SK-N-SH (cell line): Measurements from ENCODE around the gene SKOR2. TPM values are rescaled to one million over a fixed set of nuclear protein-coding genes. Genes with fewer than 3 reads are reported as not detected.

ENCODE experiments used
- CTCF ChIA-PET: fragments of 300-600, 350-600 bp; formaldehyde crosslinking; extraction: SDS; loops from one replicate; lab custom pipeline; 2021; lab: Yijun Ruan, JAX
- POLR2A ChIA-PET: fragments of 350-600 bp; sonication (Branson Sonifier 250); formaldehyde crosslinking; extraction: SDS; loops from one replicate; lab custom pipeline; 2020; ENCODE audit warnings: antibody characterized with exemption, inconsistent platforms; lab: Yijun Ruan, JAX
- DNase-seq: peaks from one replicate; pipeline ENCODE4 v3.0.0; 2012
- H2AFZ ChIP-seq: fragments of 200-600 bp; sonication (generic); 2 replicates; pipeline ENCODE4 v1.8.1; 2016; ENCODE audit warnings: antibody characterized with exemption, mild to moderate bottlenecking, low read depth
- H3F3A ChIP-seq: fragments of 200-600 bp; sonication (generic); replicated peaks from 2 replicates; pipeline ENCODE3; 2016; ENCODE audit warnings: antibody characterized with exemption, mild to moderate bottlenecking; ENCODE audit not compliant: insufficient read depth
- H3K27ac ChIP-seq, 2 experiments: fragments of 200-500 bp in 1 of 2; fragments of 200-600 bp in 1 of 2; sonication (Bioruptor generic) in 1 of 2; sonication (generic), shearing (Covaris generic) in 1 of 2; 2 replicates each; pipeline versions ENCODE4 v1.5.1 to v1.6.1; 2014 to 2016; ENCODE audit warnings: low read depth in 2 of 2, inconsistent platforms in 1 of 2, low read length in 1 of 2, mild to moderate bottlenecking in 1 of 2, mixed read lengths in 1 of 2
- H3K27me3 ChIP-seq: fragments of 200-600 bp; sonication (generic), shearing (Covaris generic); 2 replicates; pipeline ENCODE4 v1.6.1; 2016; ENCODE audit warnings: mixed run types; ENCODE audit not compliant: insufficient read depth
- H3K36me3 ChIP-seq, 2 experiments: fragments of 200-500 bp in 1 of 2; fragments of 200-600 bp in 1 of 2; sonication (Bioruptor generic) in 1 of 2; sonication (generic) in 1 of 2; replicated peaks in 1 of 2; 2 replicates each; pipeline versions ENCODE3 to v1.5.1; 2014 to 2016; ENCODE audit warnings: low read length in 1 of 2, mild to moderate bottlenecking in 1 of 2; ENCODE audit not compliant: insufficient read depth in 2 of 2, control insufficient read depth in 1 of 2
- H3K4me1 ChIP-seq, 2 experiments: fragments of 200-500 bp in 1 of 2; fragments of 200-600 bp in 1 of 2; sonication (Bioruptor generic) in 1 of 2; sonication (generic), shearing (Covaris generic) in 1 of 2; 2 replicates each; pipeline versions ENCODE4 v1.5.1 to v1.6.1; 2014 to 2016; ENCODE audit warnings: low read depth in 1 of 2, low read length in 1 of 2, mixed run types in 1 of 2; ENCODE audit not compliant: insufficient read depth in 2 of 2, control insufficient read depth in 1 of 2
- H3K4me2 ChIP-seq: fragments of 200-600 bp; sonication (generic), shearing (Covaris generic); 2 replicates; pipeline ENCODE4 v1.6.1; 2017; ENCODE audit warnings: mixed run types
- H3K4me3 ChIP-seq, 2 experiments: fragments of 200-500 bp in 1 of 2; fragments of 200-600 bp in 1 of 2; sonication (Bioruptor generic) in 1 of 2; sonication (generic), shearing (Covaris generic) in 1 of 2; 2 replicates each; pipeline versions ENCODE4 v1.5.1 to v1.8.1; 2014 to 2016; ENCODE audit warnings: low read depth in 2 of 2, inconsistent platforms in 1 of 2, low read length in 1 of 2, mild to moderate bottlenecking in 1 of 2, mixed read lengths in 1 of 2, moderate library complexity in 1 of 2
- H3K79me2 ChIP-seq: fragments of 200-600 bp; sonication (generic); 2 replicates; pipeline ENCODE4 v1.8.1; 2017; ENCODE audit warnings: mild to moderate bottlenecking; ENCODE audit not compliant: insufficient read depth
- H3K9ac ChIP-seq: fragments of 200-600 bp; sonication (generic); 2 replicates; pipeline ENCODE4 v1.6.1; 2017; ENCODE audit warnings: mixed run types
- H3K9me2 ChIP-seq: fragments of 200-600 bp; sonication (generic); 2 replicates; pipeline ENCODE4 v1.6.1; 2017; ENCODE audit warnings: mixed run types
- H3K9me3 ChIP-seq: fragments of 200-600 bp; sonication (generic); 2 replicates; pipeline ENCODE4 v1.6.1; 2017; ENCODE audit warnings: mixed run types, mild to moderate bottlenecking, moderate library complexity
- H4K20me1 ChIP-seq: fragments of 200-600 bp; sonication (generic); 2 replicates; pipeline ENCODE4 v1.6.1; 2017; ENCODE audit warnings: mild to moderate bottlenecking, mixed run types; ENCODE audit not compliant: insufficient read depth
- ELF1 ChIP-seq: IDR thresholded peaks from 2 replicates; pipeline ENCODE4 v1.4.0; 2012
- EP300 ChIP-seq, 2 experiments: IDR thresholded peaks; 2 replicates each; pipeline versions ENCODE4 v1.4.0 to v1.6.1; 2012; ENCODE audit warnings: borderline replicate concordance in 1 of 2, low read depth in 1 of 2, low read length in 1 of 2
- EZH2phosphoT487 ChIP-seq: fragments of 200-600 bp; sonication (generic); IDR thresholded peaks from 2 replicates; pipeline ENCODE4 v1.6.1; 2017; ENCODE audit warnings: low read depth, mixed run types, mild to moderate bottlenecking, antibody characterized with exemption, moderate library complexity, borderline replicate concordance
- FOSL2 ChIP-seq: IDR thresholded peaks from 2 replicates; pipeline ENCODE4 v1.4.0; 2012; ENCODE audit warnings: low read depth, mild to moderate bottlenecking, moderate library complexity, borderline replicate concordance
- FOXJ3 ChIP-seq: sonication (generic); formaldehyde crosslinking; IDR thresholded peaks from 2 replicates; pipeline ENCODE4 v1.5.1; 2020; ENCODE audit warnings: mild to moderate bottlenecking, missing genetic modification reagents
- IRF3 ChIP-seq: fragments of 150-350 bp; IDR thresholded peaks from 2 replicates; pipeline ENCODE4 v1.6.1; 2016; ENCODE audit warnings: mild to moderate bottlenecking, low read depth, low read length
- JUND ChIP-seq: IDR thresholded peaks from 2 replicates; pipeline ENCODE4 v1.4.0; 2012
- MEF2A ChIP-seq: IDR thresholded peaks from 2 replicates; pipeline ENCODE4 v1.4.0; 2012; ENCODE audit warnings: low read depth, borderline replicate concordance
- NFIC ChIP-seq: IDR thresholded peaks from 2 replicates; pipeline ENCODE4 v1.4.0; 2012; ENCODE audit warnings: borderline replicate concordance
- NRF1 ChIP-seq: IDR thresholded peaks from 2 replicates; pipeline ENCODE4 v1.6.1; 2012; ENCODE audit warnings: low read depth, mild to moderate bottlenecking, low read length
- RAD21 ChIP-seq: IDR thresholded peaks from 2 replicates; pipeline ENCODE4 v1.6.1; 2012; ENCODE audit warnings: mild to moderate bottlenecking, low read length
- RCOR1 ChIP-seq: fragments of 150-350 bp; IDR thresholded peaks from 2 replicates; pipeline ENCODE4 v1.6.1; 2017; ENCODE audit warnings: antibody characterized with exemption, low read length
- RFX5 ChIP-seq: IDR thresholded peaks from 2 replicates; pipeline ENCODE4 v1.6.1; 2012; ENCODE audit warnings: mild to moderate bottlenecking, improper control_type of control experiment, low read length
- SIN3A ChIP-seq: IDR thresholded peaks from 2 replicates; pipeline ENCODE4 v1.6.1; 2012; ENCODE audit warnings: low read depth, mild to moderate bottlenecking, low read length, moderate library complexity, borderline replicate concordance
- SMC3 ChIP-seq: IDR thresholded peaks from 2 replicates; pipeline ENCODE4 v1.6.1; 2012; ENCODE audit warnings: low read depth, low read length, improper control_type of control experiment
- TAF1 ChIP-seq: IDR thresholded peaks from 2 replicates; pipeline ENCODE4 v1.6.1; 2012; ENCODE audit warnings: low read depth, mild to moderate bottlenecking, low read length, moderate library complexity, borderline replicate concordance
- TEAD4 ChIP-seq: IDR thresholded peaks from 2 replicates; pipeline ENCODE4 v1.4.0; 2012; ENCODE audit warnings: mild to moderate bottlenecking, borderline replicate concordance; ENCODE audit not compliant: insufficient read depth
- YY1 ChIP-seq: IDR thresholded peaks from 2 replicates; pipeline ENCODE4 v1.4.0; 2012; ENCODE audit warnings: low read depth, mild to moderate bottlenecking
- WGBS: methylation state at CpG from one replicate; pipeline ENCODE4 v1.1.6; 2017; ENCODE audit warnings: low lambda C conversion rate; 5-methylcytosine and 5-hydroxymethylcytosine counted together
- polyA plus RNA-seq, 3 experiments: library from polyadenylated mRNA; depleted of rRNA; stranded (reverse); fragments of >200 nt; gene quantifications; 2 replicates each; pipeline ENCODE4 v1.2.3, GENCODE V29; 2012
- TF ChIP-seq, protein P1 (sequence below): fragments of 200-600 bp; sonication (generic); IDR thresholded peaks from 2 replicates; pipeline ENCODE4 v1.6.1; 2017; ENCODE audit warnings: antibody characterized with exemption, mild to moderate bottlenecking, moderate library complexity

Gene SKOR2
- polyA plus RNA-seq, 1 of the 3 experiments (the other 2 are of a cell fraction) = not detected

DNA sequence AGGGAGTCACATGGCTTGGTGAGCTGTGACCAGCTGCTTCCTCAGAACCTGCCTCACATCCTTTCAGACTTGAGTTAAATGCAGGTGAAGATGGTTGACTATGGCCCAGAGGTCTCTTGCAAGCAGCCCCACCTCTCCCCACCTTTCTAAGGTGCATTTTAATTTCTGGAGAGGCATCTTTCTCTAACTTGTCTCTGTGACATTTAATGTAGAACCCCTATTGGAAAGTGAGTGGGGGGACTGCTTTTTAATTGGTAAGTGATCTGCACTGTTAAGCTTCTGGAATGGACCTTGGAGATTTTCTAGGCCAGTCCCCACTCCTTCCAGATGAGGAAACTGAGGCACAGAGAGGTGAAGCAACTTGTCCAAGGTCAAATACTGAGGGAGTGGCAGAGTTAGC, 37.3 kb upstream of the SKOR2 start (continued):
- TF ChIP-seq RCOR1 = no peak

DNA sequence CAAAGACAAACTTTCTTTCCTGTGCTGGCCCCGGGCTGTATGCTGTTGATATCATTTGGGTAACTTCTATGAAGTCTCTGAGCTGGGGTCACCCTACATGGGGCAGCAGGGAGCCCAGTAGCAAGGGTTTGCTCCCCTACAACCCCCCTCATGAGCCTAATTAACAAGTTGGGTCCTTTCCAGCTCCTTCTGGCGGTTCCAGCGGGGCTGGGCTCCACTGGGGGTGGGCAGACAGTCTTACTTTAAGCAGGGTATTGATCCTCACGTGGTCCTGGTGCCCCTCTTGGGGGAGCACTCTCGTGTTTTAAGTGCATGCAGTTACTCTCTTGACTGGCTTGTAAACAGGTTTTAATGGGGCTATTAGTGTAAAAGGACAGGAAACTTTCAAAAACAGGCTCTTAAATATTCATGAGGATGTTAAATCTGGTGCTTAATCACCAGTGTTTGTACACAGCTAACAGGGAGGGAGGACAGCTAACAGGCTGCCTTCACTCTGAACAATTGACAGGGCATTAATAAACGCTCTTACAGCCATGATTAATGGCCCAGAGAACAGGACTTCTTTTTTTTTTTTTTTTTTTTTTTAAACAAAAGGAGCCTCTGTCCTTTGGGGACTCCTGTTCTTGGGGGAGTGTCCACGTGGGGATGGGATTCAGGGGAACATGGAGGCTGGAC, 36.6 kb upstream of the SKOR2 start:
- TF ChIP-seq FOSL2 (no peak), MEF2A (no peak), JUND (no peak), TEAD4 (no peak), RAD21 (no peak), IRF3 (no peak)
- no peaks in the 10 kb centered on the region for H3K4me1 ChIP-seq
- POLR2A ChIA-PET = no interaction called here
- no peaks in the 10 kb centered on the region for H3K36me3 ChIP-seq
- H3K79me2 ChIP-seq = no peaks in the 10 kb centered on the region
- no peak for DNase-seq
- 3% methylated on average over 5 of the region's 7 CpGs for WGBS
- H3K9me3 ChIP-seq = no peaks in the 10 kb centered on the region
- no peaks in the 10 kb centered on the region for H3K9me2 ChIP-seq
- no peak overlapping the region for H3K4me2 ChIP-seq
- no peaks in the 10 kb centered on the region for H3F3A ChIP-seq
- no peaks in the 10 kb centered on the region for H4K20me1 ChIP-seq
- no peak overlapping the region for H2AFZ ChIP-seq
- no peak overlapping the region for H3K27ac ChIP-seq
- H3K4me3 ChIP-seq = no peak overlapping the region
- H3K9ac ChIP-seq = no peak overlapping the region
- CTCF ChIA-PET = interaction anchor here (0.8 to 1.3 kb wide), 3 partner anchors 18 to 58 kb away, joined by 3 to 4 read pairs (median 3); no protein-coding TSS in a partner anchor
- no peaks in the 10 kb centered on the region for H3K27me3 ChIP-seq

DNA sequence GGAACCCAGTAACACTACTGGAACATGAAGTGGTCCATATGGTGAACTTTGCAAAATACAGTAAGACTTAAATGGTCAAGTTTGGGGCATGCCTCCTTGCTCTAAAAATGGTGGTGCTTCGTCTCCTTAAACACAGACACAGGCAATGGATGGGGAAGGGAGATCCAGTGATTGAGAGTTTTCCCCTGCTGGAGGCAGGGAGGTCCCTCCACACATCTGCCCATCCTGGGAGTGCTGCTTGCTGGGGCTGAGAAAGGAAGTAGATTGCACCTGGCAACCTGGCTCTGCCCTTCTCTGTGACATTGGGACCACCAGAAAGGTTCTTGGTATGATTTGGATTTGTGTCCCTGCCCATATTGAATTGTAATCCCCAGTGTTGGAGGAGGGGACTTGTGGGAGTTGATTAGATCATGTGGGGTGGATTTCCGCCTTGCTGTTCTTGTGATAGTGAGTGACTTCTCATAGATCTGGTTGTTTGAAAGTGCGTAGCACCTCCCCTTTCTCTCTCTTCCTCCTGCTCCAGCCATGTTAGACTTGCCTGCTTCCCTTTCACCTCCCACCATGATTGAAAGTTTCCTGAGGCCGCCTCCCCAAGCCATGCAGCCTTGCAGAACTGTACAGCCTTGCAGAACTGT, 35.4 kb upstream of the SKOR2 start:
- Histone ChIP-seq H4K20me1 (no peaks in the 10 kb centered on the region), H3K4me1 (no peaks in the 10 kb centered on the region), H3K27me3 (no peaks in the 10 kb centered on the region), H3K4me3 (no peak overlapping the region), H3K4me2 (no peak overlapping the region), H3K79me2 (no peaks in the 10 kb centered on the region), H3K9me3 (no peaks in the 10 kb centered on the region), H3F3A (no peaks in the 10 kb centered on the region), H3K9me2 (no peaks in the 10 kb centered on the region), H2AFZ (no peak overlapping the region), H3K36me3 (no peaks in the 10 kb centered on the region), H3K9ac (no peak overlapping the region), H3K27ac (no peak overlapping the region)
- DNase-seq = no peak
- 33% methylated on average over 4 of the region's 4 CpGs for WGBS
- CTCF ChIA-PET = interaction anchor here (0.6 to 1.5 kb wide), 2 partner anchors 72 to 76 kb away, joined by 3 to 4 read pairs; no protein-coding TSS in a partner anchor
- POLR2A ChIA-PET = no interaction called here
- TF ChIP-seq IRF3 = no peak
- no peak for TF ChIP-seq ELF1
- TF ChIP-seq NFIC = no peak
- no peak for TF ChIP-seq EZH2phosphoT487
- no peak for TF ChIP-seq TAF1
- TF ChIP-seq, protein P1, sequence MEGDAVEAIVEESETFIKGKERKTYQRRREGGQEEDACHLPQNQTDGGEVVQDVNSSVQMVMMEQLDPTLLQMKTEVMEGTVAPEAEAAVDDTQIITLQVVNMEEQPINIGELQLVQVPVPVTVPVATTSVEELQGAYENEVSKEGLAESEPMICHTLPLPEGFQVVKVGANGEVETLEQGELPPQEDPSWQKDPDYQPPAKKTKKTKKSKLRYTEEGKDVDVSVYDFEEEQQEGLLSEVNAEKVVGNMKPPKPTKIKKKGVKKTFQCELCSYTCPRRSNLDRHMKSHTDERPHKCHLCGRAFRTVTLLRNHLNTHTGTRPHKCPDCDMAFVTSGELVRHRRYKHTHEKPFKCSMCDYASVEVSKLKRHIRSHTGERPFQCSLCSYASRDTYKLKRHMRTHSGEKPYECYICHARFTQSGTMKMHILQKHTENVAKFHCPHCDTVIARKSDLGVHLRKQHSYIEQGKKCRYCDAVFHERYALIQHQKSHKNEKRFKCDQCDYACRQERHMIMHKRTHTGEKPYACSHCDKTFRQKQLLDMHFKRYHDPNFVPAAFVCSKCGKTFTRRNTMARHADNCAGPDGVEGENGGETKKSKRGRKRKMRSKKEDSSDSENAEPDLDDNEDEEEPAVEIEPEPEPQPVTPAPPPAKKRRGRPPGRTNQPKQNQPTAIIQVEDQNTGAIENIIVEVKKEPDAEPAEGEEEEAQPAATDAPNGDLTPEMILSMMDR = no peak
- no peak for TF ChIP-seq RCOR1
- no peak for TF ChIP-seq SMC3
- TF ChIP-seq YY1 = no peak
- TF ChIP-seq FOXJ3 (CRISPR knock-in tag) = no peak
- TF ChIP-seq NRF1 = no peak
- no peak for TF ChIP-seq RFX5
- no peak for TF ChIP-seq SIN3A
- TF ChIP-seq EP300 (IDR thresholded peaks at IDR 0.05; ENCODE audit: borderline replicate concordance in 1 of 2, low read depth in 1 of 2, low read length in 1 of 2) = no peak
- no peak for TF ChIP-seq MEF2A
